ENCODE results near the gene ACSF3.

GRCh38 chr16:89102481-89103073 is 8.9 kb downstream of the ACSF3 start:
- TF ChIP-seq JUND (IDR thresholded peaks at IDR 0.05): no peak
- TF ChIP-seq REST (IDR thresholded peaks at IDR 0.05): no peak
- no peak for TF ChIP-seq HNF4A (conservative IDR thresholded peaks at IDR 0.05)
- no peak for TF ChIP-seq CTCF (IDR thresholded peaks at IDR 0.05; ENCODE audit: low read depth, low read length, missing input control)
- TF ChIP-seq FOXA1 (IDR thresholded peaks at IDR 0.05): no peak
- no peak for TF ChIP-seq SP1 (IDR thresholded peaks at IDR 0.05)
- TF ChIP-seq TAF1 (conservative IDR thresholded peaks at IDR 0.05): no peak
- TF ChIP-seq YY1 (IDR thresholded peaks at IDR 0.05): no peak
- TF ChIP-seq RAD21 (IDR thresholded peaks at IDR 0.05): no peak
- no peak for TF ChIP-seq GABPA (IDR thresholded peaks at IDR 0.05 in 1 of 2, conservative IDR thresholded peaks at IDR 0.05 in 1 of 2)
- TF ChIP-seq EGR1 (IDR thresholded peaks at IDR 0.05; ENCODE audit: low read depth in 2 of 2): no peak
- no peak for TF ChIP-seq NR2F2 (IDR thresholded peaks at IDR 0.05)
- no peak for TF ChIP-seq MAX (IDR thresholded peaks at IDR 0.05)
- TF ChIP-seq RXRA (IDR thresholded peaks at IDR 0.05): no peak
